Smooth muscle cell of the brain vasculature (primary cell): ENCODE data around the gene ANKMY1.

Experiments
- DNase-seq: peaks from one replicate; pipeline ENCODE4 v3.0.0-alpha.2; 2012; ENCODE audit warnings: low read depth, low spot score

The ANKMY1 gene

GRCh38 chr2:240594511-240595380 lies 37.0 kb upstream of the ANKMY1 start:
- no peak for DNase-seq

GRCh38 chr2:240593703-240594451 lies 36.1 kb upstream of the ANKMY1 start:
- DNase-seq, result no peak

- DNase-seq, result no peak
Observed at GRCh38 chr2:240593026-240593702, 35.4 kb upstream of the ANKMY1 start.

GRCh38 chr2:240591784-240592183 lies 34.0 kb upstream of the ANKMY1 start:
- no peak for DNase-seq

GRCh38 chr2:240591226-240591625 lies 33.4 kb upstream of the ANKMY1 start:
- no peak for DNase-seq

GRCh38 chr2:240590681-240591111 lies 32.9 kb upstream of the ANKMY1 start:
- no peak for DNase-seq

GRCh38 chr2:240589850-240590525 lies 32.2 kb upstream of the ANKMY1 start:
- DNase-seq, result no peak

- DNase-seq, result no peak
Observed at GRCh38 chr2:240589375-240589774, 31.6 kb upstream of the ANKMY1 start.

- DNase-seq, result no peak
Observed at GRCh38 chr2:240588669-240589068, 30.9 kb upstream of the ANKMY1 start.

GRCh38 chr2:240588006-240588655 lies 30.3 kb upstream of the ANKMY1 start:
- no peak for DNase-seq

GRCh38 chr2:240586919-240587800 lies 29.4 kb upstream of the ANKMY1 start:
- no peak for DNase-seq

- peak; percentile 88 for DNase-seq
Observed at GRCh38 chr2:240586198-240586918, 28.6 kb upstream of the ANKMY1 start, which contains the start of gene CAPN10. TSS of gene CAPN10 (plus strand) at chr2:240586734. CDS start at chr2:240586912, 178 bp downstream.

- DNase-seq, result no peak
Observed at GRCh38 chr2:240585681-240586197, 28.0 kb upstream of the ANKMY1 start.

- DNase-seq, result no peak
Observed at GRCh38 chr2:240585101-240585500, 27.3 kb upstream of the ANKMY1 start.

GRCh38 chr2:240584486-240585031 lies 26.8 kb upstream of the ANKMY1 start:
- no peak for DNase-seq

- DNase-seq, result no peak
Observed at GRCh38 chr2:240583774-240584173, 26.0 kb upstream of the ANKMY1 start.

GRCh38 chr2:240582781-240583180 lies 25.0 kb upstream of the ANKMY1 start:
- no peak for DNase-seq

- no peak for DNase-seq
Observed at GRCh38 chr2:240581811-240582210, 24.0 kb upstream of the ANKMY1 start.
